IMR-90 (cell line): ENCODE data around the gene NEO1. TPM values are rescaled to one million over a fixed set of nuclear protein-coding genes. Genes with fewer than 3 reads are reported as not detected.

ENCODE experiments used
- ATAC-seq: fragments of 200-7000 bp; cut with Tn5 transposase; 2 replicates; pipeline ENCODE4 v1.9.1; 2020; ENCODE audit warnings: low read depth, mild to moderate bottlenecking, moderate library complexity
- BruUV-seq: library from RNA; stranded (reverse); fragments of 400-500 nt; replicated peaks from 2 replicates; lab custom pipeline; 2021; lab: Mats Ljungman, UMichigan
- CTCF ChIA-PET: fragments of 300-600 bp; formaldehyde crosslinking; extraction: SDS; loops from one replicate; lab custom pipeline; 2021; ENCODE audit warnings: antibody characterized with exemption; lab: Yijun Ruan, JAX
- POLR2A ChIA-PET: fragments of 300-600 bp; sonication (Branson Sonifier 250); formaldehyde crosslinking; loops from one replicate; lab custom pipeline; 2022; ENCODE audit warnings: antibody characterized with exemption; ENCODE audit not compliant: unreplicated experiment; lab: Charles Lee
- DNase-seq: peaks from one replicate; pipeline ENCODE4 v3.0.0; 2013
- H2AFZ ChIP-seq: replicated peaks from 2 replicates; pipeline ENCODE3; 2013; ENCODE audit warnings: low read length, mild to moderate bottlenecking; ENCODE audit not compliant: poor library complexity
- H2AK5ac ChIP-seq: 2 replicates; pipeline ENCODE4 v1.6.1; 2013; ENCODE audit warnings: low read depth, low read length, inconsistent platforms
- H2AK9ac ChIP-seq: replicated peaks from 2 replicates; pipeline ENCODE3; 2013; ENCODE audit warnings: mild to moderate bottlenecking, low read depth, low read length, moderate library complexity; ENCODE audit not compliant: poor library complexity
- H2BK120ac ChIP-seq: 2 replicates; pipeline ENCODE4 v1.6.1; 2013; ENCODE audit warnings: low read depth, low read length, inconsistent platforms
- H2BK15ac ChIP-seq: 3 replicates; pipeline ENCODE4 v1.6.1; 2013; ENCODE audit warnings: low read depth, low read length, inconsistent platforms
- H2BK20ac ChIP-seq: 2 replicates; pipeline ENCODE4 v1.6.1; 2013; ENCODE audit warnings: low read depth, mild to moderate bottlenecking, inconsistent platforms, low read length, moderate library complexity
- H2BK5ac ChIP-seq: 2 replicates; pipeline ENCODE4 v1.6.1; 2013; ENCODE audit warnings: mild to moderate bottlenecking, low read depth, low read length, inconsistent platforms; ENCODE audit not compliant: poor library complexity, severe bottlenecking
- H3K14ac ChIP-seq: replicated peaks from 2 replicates; pipeline ENCODE4 v1.6.1; 2013; ENCODE audit warnings: low read depth, low read length, inconsistent platforms
- H3K18ac ChIP-seq: 2 replicates; pipeline ENCODE4 v1.6.1; 2013; ENCODE audit warnings: low read depth, low read length, control low read depth
- H3K23ac ChIP-seq: 2 replicates; pipeline ENCODE4 v1.6.1; 2013; ENCODE audit warnings: low read depth, low read length, inconsistent platforms
- H3K27ac ChIP-seq: 2 replicates; pipeline ENCODE4 v1.5.1; 2013; ENCODE audit warnings: mild to moderate bottlenecking, control low read depth, low read length; ENCODE audit not compliant: insufficient read depth
- H3K27me3 ChIP-seq: 2 replicates; pipeline ENCODE4 v1.6.1; 2013; ENCODE audit warnings: low read length; ENCODE audit not compliant: control insufficient read depth, insufficient read depth
- H3K36me3 ChIP-seq: 2 replicates; pipeline ENCODE4 v1.6.1; 2013; ENCODE audit warnings: low read length, mixed read lengths; ENCODE audit not compliant: control insufficient read depth, insufficient read depth
- H3K4ac ChIP-seq: 2 replicates; pipeline ENCODE4 v1.6.1; 2013; ENCODE audit warnings: low read depth, low read length, inconsistent platforms
- H3K4me1 ChIP-seq: 2 replicates; pipeline ENCODE4 v1.6.1; 2013; ENCODE audit warnings: low read length, mixed read lengths; ENCODE audit not compliant: control insufficient read depth, insufficient read depth
- H3K4me2 ChIP-seq: 2 replicates; pipeline ENCODE4 v1.6.1; 2013; ENCODE audit warnings: low read depth, mild to moderate bottlenecking, control low read depth, low read length, moderate library complexity
- H3K4me3 ChIP-seq: 2 replicates; pipeline ENCODE4 v1.5.1; 2013; ENCODE audit warnings: low read depth, mild to moderate bottlenecking, control low read depth, low read length, moderate library complexity; ENCODE audit not compliant: insufficient read depth
- H3K56ac ChIP-seq: 2 replicates; pipeline ENCODE4 v1.6.1; 2013; ENCODE audit warnings: low read length, inconsistent platforms; ENCODE audit not compliant: insufficient read depth; ENCODE audit errors: extremely low read depth
- H3K79me1 ChIP-seq, 2 experiments: 2 replicates each; pipeline ENCODE4 v1.6.1; 2013; ENCODE audit warnings: low read length in 2 of 2, inconsistent platforms in 1 of 2, low read depth in 1 of 2
- H3K9ac ChIP-seq: 2 replicates; pipeline ENCODE4 v1.6.1; 2013; ENCODE audit warnings: low read depth, low read length, control low read depth
- H3K9me1 ChIP-seq: 2 replicates; pipeline ENCODE4 v1.6.1; 2013; ENCODE audit warnings: low read length, inconsistent platforms; ENCODE audit not compliant: insufficient read depth
- H3K9me3 ChIP-seq: 2 replicates; pipeline ENCODE4 v1.6.1; 2013; ENCODE audit warnings: low read length; ENCODE audit not compliant: control insufficient read depth, insufficient read depth
- H4K20me1 ChIP-seq: 2 replicates; pipeline ENCODE4 v1.6.1; 2013; ENCODE audit warnings: low read length, inconsistent platforms; ENCODE audit not compliant: insufficient read depth
- H4K5ac ChIP-seq: 2 replicates; pipeline ENCODE4 v1.6.1; 2013; ENCODE audit warnings: mild to moderate bottlenecking, low read depth, low read length, control low read depth
- H4K8ac ChIP-seq, 2 experiments: 2 replicates each; pipeline ENCODE4 v1.6.1; 2013; ENCODE audit warnings: low read depth in 2 of 2, low read length in 2 of 2, control low read depth in 1 of 2, inconsistent platforms in 1 of 2
- H4K91ac ChIP-seq: 2 replicates; pipeline ENCODE4 v1.6.1; 2013; ENCODE audit warnings: low read depth, low read length, inconsistent platforms; ENCODE audit not compliant: insufficient read depth
- CHD1 ChIP-seq: IDR thresholded peaks from 2 replicates; pipeline ENCODE4 v1.6.1; 2012; ENCODE audit warnings: low read depth, low read length, improper control_type of control experiment
- MAFK ChIP-seq: IDR thresholded peaks from 2 replicates; pipeline ENCODE4 v1.6.1; 2012; ENCODE audit warnings: low read depth, low read length, improper control_type of control experiment
- MAZ ChIP-seq: IDR thresholded peaks from 2 replicates; pipeline ENCODE4 v1.6.1; 2012; ENCODE audit warnings: low read depth, mild to moderate bottlenecking, low read length, improper control_type of control experiment, moderate library complexity, borderline replicate concordance
- NFE2L2 ChIP-seq: fragments of 150-350 bp; IDR thresholded peaks from 2 replicates; pipeline ENCODE4 v1.6.1; 2016; ENCODE audit warnings: low read depth, mild to moderate bottlenecking, low read length
- RAD21 ChIP-seq: IDR thresholded peaks from 2 replicates; pipeline ENCODE4 v1.6.1; 2012; ENCODE audit warnings: low read length, improper control_type of control experiment
- RFX5 ChIP-seq: IDR thresholded peaks from 2 replicates; pipeline ENCODE4 v1.8.0; 2012; ENCODE audit warnings: low read depth, mild to moderate bottlenecking, low read length, moderate library complexity
- WGBS, 2 experiments: methylation state at CpG; one replicate each; pipeline versions ENCODE4 v1.1.5 to v1.1.7; 2013; ENCODE audit warnings: missing lambda C conversion rate in 2 of 2; ENCODE audit not compliant: insufficient read length in 1 of 2; ENCODE audit errors: extremely low coverage in 2 of 2; 5-methylcytosine and 5-hydroxymethylcytosine counted together
- dilution Hi-C: fragments of 300-500 bp; cut with HindIII; formaldehyde crosslinking; loops from one replicate; pipeline ENCODE4 v1.14.3; 2018; ENCODE audit warnings: low sequenced_read_pairs; ENCODE audit not compliant: unreplicated experiment
- in situ Hi-C: fragments of 300-500 bp; cut with MboI; formaldehyde crosslinking; loops from 3 replicates; pipeline ENCODE4 v1.14.3; 2019; ENCODE audit warnings: low sequenced_read_pairs, inconsistent platforms, mixed read lengths
- intact Hi-C: fragments of 100-400 bp; cut with micrococcal nuclease; formaldehyde crosslinking; loops from 2 replicates; pipeline ENCODE4 v1.10.0; 2022
- polyA plus RNA-seq, 3 experiments: library from polyadenylated mRNA; depleted of rRNA; stranded (reverse); fragments of >200 nt; gene quantifications; 2 replicates each; pipeline ENCODE4 v1.2.3, GENCODE V29; 2012; ENCODE audit warnings: low replicate concordance in 1 of 3
- total RNA-seq: library from RNA; depleted of rRNA; stranded (reverse); fragments of >200 nt; gene quantifications from 2 replicates; pipeline ENCODE4 v1.2.3, GENCODE V29; 2012
- TF ChIP-seq, protein P1 (sequence below): conservative IDR thresholded peaks from 2 replicates; pipeline ENCODE4 v1.5.1; 2012; ENCODE audit warnings: mild to moderate bottlenecking, low read depth, low read length, improper control_type of control experiment
- TF ChIP-seq, protein P2 (sequence below): fragments of 150-350 bp; IDR thresholded peaks from 2 replicates; pipeline ENCODE4 v1.6.1; 2016; ENCODE audit warnings: low read depth, mild to moderate bottlenecking, low read length, moderate library complexity, borderline replicate concordance

Gene NEO1
- total and polyA plus RNA-seq, 2 of the 4 experiments (the other 2 are of a cell fraction) = 16.3 to 18.5 TPM

DNA sequence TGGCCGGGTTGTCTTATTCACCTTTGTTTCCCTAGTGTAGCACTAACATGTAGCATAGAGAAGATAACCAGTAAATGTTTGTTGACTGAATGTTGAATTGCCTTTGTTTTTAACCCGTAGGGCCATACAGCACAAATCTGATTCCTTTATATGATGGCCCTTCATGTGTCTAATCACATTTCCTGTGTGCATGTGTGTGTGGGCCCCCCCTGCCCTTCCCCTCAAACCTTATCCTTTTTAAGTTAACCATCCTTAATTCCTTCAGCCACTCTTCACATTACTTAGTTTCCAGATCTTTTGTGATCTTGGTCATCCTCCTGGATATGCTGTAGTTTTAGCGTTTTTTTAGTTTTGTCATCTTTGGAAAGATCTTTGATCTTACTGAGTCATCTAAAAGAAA is 4.2 kb downstream of the NEO1 start:
- CTCF ChIA-PET = no interaction called here
- no peak for ATAC-seq
- H3K56ac ChIP-seq = no peak overlapping the region
- no peak overlapping the region for H2BK5ac ChIP-seq
- BruUV-seq = no TSS peak
- no peak overlapping the region for H2BK20ac ChIP-seq
- peaks cover 25% of the 10 kb centered on the region; the same call in 1 of the 2 replicates for H4K20me1 ChIP-seq
- H4K8ac ChIP-seq = no peak overlapping the region
- H3K36me3 ChIP-seq = no peaks in the 10 kb centered on the region
- POLR2A ChIA-PET = no interaction called here
- no peaks in the 10 kb centered on the region; the same call in 1 of the 2 replicates for H3K4me1 ChIP-seq
- intact Hi-C loops = no loop called here
- no peak overlapping the region for H4K91ac ChIP-seq
- H2BK15ac ChIP-seq = no peak overlapping the region
- no CpG with 5 or more reads among the region's 3 CpGs for WGBS, 2 experiments
- H2AK9ac ChIP-seq = no peak overlapping the region
- no peak overlapping the region for H3K4me2 ChIP-seq
- H3K14ac ChIP-seq = no peak overlapping the region
- no peak overlapping the region for H3K9ac ChIP-seq
- no peak overlapping the region for H2AFZ ChIP-seq
- H2BK120ac ChIP-seq = no peak overlapping the region
- no peak overlapping the region for H2AK5ac ChIP-seq
- no peak overlapping the region for H4K5ac ChIP-seq
- dilution Hi-C loops = no loop called here
- in situ Hi-C loops = no loop called here
- no peak overlapping the region for H3K4ac ChIP-seq
- H3K27ac ChIP-seq = no peak overlapping the region
- H3K18ac ChIP-seq = no peak overlapping the region
- no peaks in the 10 kb centered on the region for H3K9me3 ChIP-seq
- TF ChIP-seq, protein P1, sequence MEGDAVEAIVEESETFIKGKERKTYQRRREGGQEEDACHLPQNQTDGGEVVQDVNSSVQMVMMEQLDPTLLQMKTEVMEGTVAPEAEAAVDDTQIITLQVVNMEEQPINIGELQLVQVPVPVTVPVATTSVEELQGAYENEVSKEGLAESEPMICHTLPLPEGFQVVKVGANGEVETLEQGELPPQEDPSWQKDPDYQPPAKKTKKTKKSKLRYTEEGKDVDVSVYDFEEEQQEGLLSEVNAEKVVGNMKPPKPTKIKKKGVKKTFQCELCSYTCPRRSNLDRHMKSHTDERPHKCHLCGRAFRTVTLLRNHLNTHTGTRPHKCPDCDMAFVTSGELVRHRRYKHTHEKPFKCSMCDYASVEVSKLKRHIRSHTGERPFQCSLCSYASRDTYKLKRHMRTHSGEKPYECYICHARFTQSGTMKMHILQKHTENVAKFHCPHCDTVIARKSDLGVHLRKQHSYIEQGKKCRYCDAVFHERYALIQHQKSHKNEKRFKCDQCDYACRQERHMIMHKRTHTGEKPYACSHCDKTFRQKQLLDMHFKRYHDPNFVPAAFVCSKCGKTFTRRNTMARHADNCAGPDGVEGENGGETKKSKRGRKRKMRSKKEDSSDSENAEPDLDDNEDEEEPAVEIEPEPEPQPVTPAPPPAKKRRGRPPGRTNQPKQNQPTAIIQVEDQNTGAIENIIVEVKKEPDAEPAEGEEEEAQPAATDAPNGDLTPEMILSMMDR = no peak
- no peak for TF ChIP-seq RFX5
- TF ChIP-seq MAFK = no peak
- TF ChIP-seq RAD21 = no peak
- TF ChIP-seq, protein P2, sequence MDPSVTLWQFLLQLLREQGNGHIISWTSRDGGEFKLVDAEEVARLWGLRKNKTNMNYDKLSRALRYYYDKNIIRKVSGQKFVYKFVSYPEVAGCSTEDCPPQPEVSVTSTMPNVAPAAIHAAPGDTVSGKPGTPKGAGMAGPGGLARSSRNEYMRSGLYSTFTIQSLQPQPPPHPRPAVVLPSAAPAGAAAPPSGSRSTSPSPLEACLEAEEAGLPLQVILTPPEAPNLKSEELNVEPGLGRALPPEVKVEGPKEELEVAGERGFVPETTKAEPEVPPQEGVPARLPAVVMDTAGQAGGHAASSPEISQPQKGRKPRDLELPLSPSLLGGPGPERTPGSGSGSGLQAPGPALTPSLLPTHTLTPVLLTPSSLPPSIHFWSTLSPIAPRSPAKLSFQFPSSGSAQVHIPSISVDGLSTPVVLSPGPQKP = no peak
- TF ChIP-seq MAZ = no peak
- no peak for TF ChIP-seq NFE2L2
- TF ChIP-seq CHD1 = no peak
- H3K79me1 ChIP-seq = peaks cover 0 to 35% of the 10 kb centered on the region in 2 experiments; a peak in 2 of 4 replicates
- H3K9me1 ChIP-seq = no peaks in the 10 kb centered on the region; the same call in 1 of the 2 replicates
- H3K27me3 ChIP-seq = peaks cover 5% of the 10 kb centered on the region; the same call in 1 of the 2 replicates
- H3K23ac ChIP-seq = no peak overlapping the region
- no peak overlapping the region for H3K4me3 ChIP-seq
- no peak for DNase-seq
